Stomach (tissue), 9 donors: ENCODE data around the gene CSRP1. TPM values are rescaled to one million over a fixed set of nuclear protein-coding genes. Genes with fewer than 3 reads are reported as not detected.

ENCODE experiments used
- DNase-seq, 2 donors: peaks; one replicate each; pipeline versions ENCODE4 v3.0.0 to v3.0.0-alpha.2; 2013 to 2019
- H3K27ac ChIP-seq, 5 donors: fragments of 200-600 bp in 4 of 5; sonication (generic) in 4 of 5; one replicate each; pipeline ENCODE4 v1.5.1; 2013 to 2019; ENCODE audit warnings: mild to moderate bottlenecking in 1 of 5, moderate library complexity in 1 of 5
- H3K27me3 ChIP-seq, 3 donors: fragments of 200-600 bp; sonication (generic); one replicate each; pipeline ENCODE4 v1.5.1; 2017 to 2019; ENCODE audit warnings: mixed run types in 1 of 3
- H3K36me3 ChIP-seq, 4 donors: fragments of 200-600 bp; sonication (generic); 1 replicate in 3 of 4; 2 replicates in 1 of 4; pipeline ENCODE4 v1.5.1; 2016 to 2019
- H3K4me1 ChIP-seq, 4 donors: fragments of 200-600 bp; sonication (generic); one replicate each; pipeline ENCODE4 v1.5.1; 2016 to 2019
- H3K4me3 ChIP-seq, 4 donors: fragments of 200-600 bp; sonication (generic) in 3 of 4; one replicate each; pipeline ENCODE4 v1.5.1; 2016 to 2019; ENCODE audit warnings: mild to moderate bottlenecking in 1 of 4
- H3K9me3 ChIP-seq, 4 donors: fragments of 200-600 bp; sonication (generic); one replicate each; pipeline ENCODE4 v1.5.1; 2016 to 2019
- CTCF ChIP-seq, 7 experiments: fragments of 450-650 bp in 4 of 7; fragments of 200-600 bp in 3 of 7; sonication (generic) in 3 of 7; IDR thresholded peaks; one replicate each; pipeline ENCODE4 v1.5.1; 2016 to 2019; ENCODE audit warnings: antibody characterized with exemption in 7 of 7, control low read depth in 2 of 7, mild to moderate bottlenecking in 1 of 7
- EP300 ChIP-seq: sonication (generic); formaldehyde crosslinking; IDR thresholded peaks from one replicate; pipeline ENCODE4 v1.6.1; 2017; ENCODE audit warnings: antibody characterized with exemption
- POLR2A ChIP-seq, 4 donors: fragments of 450-650 bp; IDR thresholded peaks; one replicate each; pipeline ENCODE4 v1.6.1; 2016; ENCODE audit warnings: antibody characterized with exemption in 4 of 4, control low read depth in 2 of 4, mild to moderate bottlenecking in 1 of 4, moderate library complexity in 1 of 4
- POLR2AphosphoS5 ChIP-seq, 3 donors: sonication (generic); formaldehyde crosslinking; IDR thresholded peaks; one replicate each; pipeline ENCODE4 v1.6.1; 2016; ENCODE audit warnings: antibody characterized with exemption in 3 of 3
- WGBS, 5 donors: extraction: QIAGEN DNeasy Blood & Tissue Kit in 3 of 5; methylation state at CpG; one replicate each; pipeline versions ENCODE4 v1.1.5 to v1.1.7; 2013 to 2018; 5-methylcytosine and 5-hydroxymethylcytosine counted together
- intact Hi-C: fragments of 100-400 bp; cut with DNase I; formaldehyde crosslinking; loops from one replicate; pipeline ENCODE4 v1.15.1; 2023; ENCODE audit warnings: low total_unique reads
- polyA plus RNA-seq, 3 donors: library from polyadenylated mRNA; stranded (reverse); fragments of 200-250 nt; gene quantifications; one replicate each; pipeline ENCODE4 v1.2.3, GENCODE V29; 2013
- total RNA-seq, 5 donors: library from RNA; depleted of rRNA; stranded (reverse); fragments of >200 nt; gene quantifications; one replicate each; pipeline versions ENCODE4 v1.1.0 to v1.2.3, GENCODE V29; 2014 to 2016
- donor health status: healthy with polysubstance abuse.
- donor health status: Bipolar disorder and iron deficiency.
- donor health status: healthy.

Gene CSRP1
- total and polyA plus RNA-seq, 8 donors: 220 to 2,162 (median 528) TPM

DNA sequence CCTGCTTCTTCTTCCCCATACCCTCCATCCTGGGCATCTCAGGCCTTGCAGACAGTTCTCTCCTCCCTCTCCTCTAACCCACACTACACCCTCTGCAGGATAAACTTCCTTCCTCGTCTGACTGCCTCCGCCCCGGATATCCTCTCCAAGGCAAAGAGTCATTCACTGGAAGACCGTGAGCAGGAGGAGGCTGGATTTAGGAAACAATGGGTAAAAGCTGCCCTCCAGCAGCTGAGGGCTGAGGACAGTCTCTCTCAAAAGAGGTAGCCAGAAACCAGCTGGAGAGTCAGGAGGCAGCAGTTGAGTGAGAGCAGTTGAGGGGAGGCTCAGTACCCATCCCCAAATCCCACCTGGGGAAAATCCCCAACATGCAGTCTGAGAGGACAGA, 1.4 kb downstream of the CSRP1 start:
- Histone ChIP-seq H3K27me3 (no peaks in the 10 kb centered on the region), H3K4me1 (peaks cover 52 to 73% (median 69%) of the 10 kb centered on the region in 4 donors), H3K36me3 (no peaks in the 10 kb centered on the region), H3K9me3 (no peaks in the 10 kb centered on the region), H3K27ac (peak overlapping the region; percentile 59 to 96 (median 95)), H3K4me3 (peak overlapping the region; percentile 60 to 77 (median 74))
- 7 to 16% (median 11%) methylated on average over 4 of the region's 4 CpGs for WGBS, 5 donors
- DNase-seq: peak in 1 of 2 donors; percentile 72
- intact Hi-C loops: no loop called here
- TF ChIP-seq CTCF (IDR thresholded peaks at IDR 0.05) (no peak), POLR2A (IDR thresholded peaks at IDR 0.05) (no peak), EP300 (no peak), POLR2AphosphoS5 (IDR thresholded peaks at IDR 0.05) (peak; percentile 29 to 79 (median 70))

DNA sequence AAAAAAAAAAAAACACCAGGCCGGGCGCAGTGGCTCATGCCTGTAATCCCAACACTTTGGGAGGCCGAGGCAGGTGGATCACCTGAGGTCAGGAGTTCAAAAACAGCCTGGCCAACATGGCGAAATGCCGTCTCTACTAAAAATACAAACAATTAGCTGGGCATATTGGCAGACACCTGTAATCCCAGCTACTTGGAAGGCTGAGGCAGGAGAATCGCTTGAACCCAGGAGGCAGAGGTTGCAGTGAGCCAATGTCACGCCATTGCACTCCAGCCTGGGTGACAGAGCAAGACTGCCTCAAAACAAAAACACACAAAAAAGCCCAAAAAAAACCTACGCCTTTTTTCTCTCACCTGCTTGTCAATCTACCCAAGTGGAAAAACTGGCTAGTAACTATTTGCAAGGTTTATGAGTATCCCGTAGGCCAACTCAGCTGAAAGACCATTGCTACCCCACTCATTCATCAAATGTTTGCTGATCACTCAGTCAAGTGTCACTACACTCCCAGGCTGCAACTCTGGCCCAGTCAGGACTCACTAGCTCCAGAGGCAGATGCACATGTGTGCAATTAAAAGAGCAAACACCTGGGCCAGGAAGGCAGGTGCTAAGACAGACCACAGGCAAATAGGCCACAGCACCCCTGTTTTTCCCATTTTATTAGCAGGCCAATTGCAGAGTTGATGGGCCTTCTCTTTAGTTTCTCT, 2.0 kb downstream of the CSRP1 start:
- no peaks in the 10 kb centered on the region for H3K27me3 ChIP-seq
- intact Hi-C loops: no loop called here
- WGBS, 5 donors: 65 to 84% (median 77%) methylated on average over 9 of the region's 9 CpGs
- peaks cover 57 to 78% (median 72%) of the 10 kb centered on the region in 4 donors for H3K4me1 ChIP-seq
- no peak for DNase-seq
- peak overlapping the region; percentile 32 to 96 (median 95) for H3K27ac ChIP-seq
- peak overlapping the region; percentile 60 to 77 (median 74) for H3K4me3 ChIP-seq
- H3K9me3 ChIP-seq: no peaks in the 10 kb centered on the region
- TF ChIP-seq EP300 (no peak), POLR2AphosphoS5 (IDR thresholded peaks at IDR 0.05) (no peak), POLR2A (IDR thresholded peaks at IDR 0.05) (no peak), CTCF (IDR thresholded peaks at IDR 0.05) (no peak)
- no peaks in the 10 kb centered on the region for H3K36me3 ChIP-seq

DNA sequence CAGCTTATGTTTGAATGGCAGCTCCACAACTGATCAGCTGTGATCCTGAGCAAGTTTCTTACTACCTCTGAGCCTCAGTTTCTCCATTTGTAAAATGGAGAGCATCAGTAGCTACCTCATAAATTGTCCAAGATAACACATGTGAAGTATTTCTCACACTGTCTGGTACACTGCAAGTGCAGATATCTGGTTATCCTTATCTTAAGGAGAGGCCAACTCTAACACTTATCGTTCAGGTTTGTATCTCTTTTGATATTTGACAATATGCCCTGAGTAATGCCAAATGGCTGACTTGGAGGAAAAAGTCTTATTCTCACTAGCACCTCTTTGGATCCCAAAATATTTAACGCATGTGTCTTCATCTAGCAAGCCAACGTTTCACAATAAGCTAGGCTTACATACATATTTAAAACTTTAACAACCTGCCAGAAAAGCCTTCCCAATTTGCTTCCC, 2.7 kb downstream of the CSRP1 start:
- peak in 1 of 3 donors; percentile 2 for TF ChIP-seq POLR2AphosphoS5 (IDR thresholded peaks at IDR 0.05)
- TF ChIP-seq CTCF (IDR thresholded peaks at IDR 0.05): no peak
- TF ChIP-seq POLR2A (IDR thresholded peaks at IDR 0.05): no peak
- TF ChIP-seq EP300: no peak
- Histone ChIP-seq H3K27me3 (no peaks in the 10 kb centered on the region), H3K4me3 (peak overlapping the region; percentile 60 to 77 (median 74)), H3K9me3 (no peaks in the 10 kb centered on the region), H3K4me1 (peaks cover 64 to 84% (median 77%) of the 10 kb centered on the region in 4 donors), H3K27ac (peak overlapping the region; percentile 32 to 96 (median 95)), H3K36me3 (peaks cover 0 to 3% (median 0%) of the 10 kb centered on the region in 4 donors)
- intact Hi-C loops: no loop called here
- no peak for DNase-seq
- 42 to 57% (median 48%) methylated on average over 3 of the region's 3 CpGs for WGBS, 5 donors

GRCh38 chr1:201503397-201504176, 3.3 kb downstream of the CSRP1 start:
- H3K36me3 ChIP-seq: peaks cover 0 to 5% (median 3%) of the 10 kb centered on the region in 4 donors
- peak; percentile 38 to 94 for DNase-seq
- H3K27ac ChIP-seq: peak overlapping the region; percentile 37 to 96 (median 95)
- WGBS, 5 donors: 34 to 47% (median 39%) methylated on average over 13 of the region's 13 CpGs
- peak overlapping the region; percentile 6 to 77 (median 67) for H3K4me3 ChIP-seq
- H3K9me3 ChIP-seq: no peaks in the 10 kb centered on the region
- peaks cover 70 to 90% (median 82%) of the 10 kb centered on the region in 4 donors for H3K4me1 ChIP-seq
- TF ChIP-seq EP300: peak; percentile 92
- peak in 1 of 4 donors; percentile 15 for TF ChIP-seq POLR2A (IDR thresholded peaks at IDR 0.05)
- peak; percentile 73 to 92 (median 91) for TF ChIP-seq POLR2AphosphoS5 (IDR thresholded peaks at IDR 0.05)
- no peak for TF ChIP-seq CTCF (IDR thresholded peaks at IDR 0.05)
- no peaks in the 10 kb centered on the region for H3K27me3 ChIP-seq
- intact Hi-C loops: no loop called here
